Motor neuron (in vitro differentiated cells): ENCODE data around the gene HORMAD2. TPM values are rescaled to one million over a fixed set of nuclear protein-coding genes. Genes with fewer than 3 reads are reported as not detected.

ENCODE experiments used
- ATAC-seq, 8 experiments: fragments of 200-7000 bp; cut with Tn5 transposase; replicated peaks in 6 of 8; 2 replicates each; pipeline ENCODE4 v1.8.0; 2021; ENCODE audit warnings: mild to moderate bottlenecking in 8 of 8, moderate library complexity in 8 of 8
- H3K27ac ChIP-seq, 2 donors: fragments of 250-450 bp; sonication (Bioruptor Pico); 2 replicates each; pipeline ENCODE4 v1.9.0; 2021; ENCODE audit warnings: antibody characterized with exemption in 2 of 2, mild to moderate bottlenecking in 2 of 2, moderate library complexity in 1 of 2
- H3K4me1 ChIP-seq, 2 donors: fragments of 250-450 bp; sonication (Bioruptor Pico); replicated peaks in 1 of 2; 2 replicates each; pipeline ENCODE4 v1.6.1; 2021; ENCODE audit warnings: antibody characterized with exemption in 2 of 2, mild to moderate bottlenecking in 2 of 2, moderate library complexity in 1 of 2
- H3K4me3 ChIP-seq, 5 donors: fragments of 250-450 bp; sonication (Bioruptor Pico); 2 replicates each; pipeline ENCODE4 v1.9.0; 2021; ENCODE audit warnings: antibody characterized with exemption in 5 of 5, mild to moderate bottlenecking in 5 of 5, moderate library complexity in 4 of 5
- WGBS, 10 experiments: fragments of 450-650 bp; shearing (Covaris generic); methylation state at CpG; one replicate each; pipeline ENCODE4 v1.0.0; 2022; 5-methylcytosine and 5-hydroxymethylcytosine counted together
- in situ Hi-C, 9 experiments: fragments of 400-800 bp; cut with MboI; loops; one replicate each; pipeline ENCODE4 v1.15.0; 2021; ENCODE audit warnings: low sequenced_read_pairs in 9 of 9, low pct_unique_long_range_greater_than_20kb in 2 of 9; ENCODE audit not compliant: unreplicated experiment in 9 of 9
- total RNA-seq, 8 experiments: library from RNA; unstranded; fragments of 300-600 nt; gene quantifications; 2 replicates each; pipeline versions ENCODE4 v1.2.3 to v1.2.4, GENCODE V29; 2022

HORMAD2 gene, protein sequence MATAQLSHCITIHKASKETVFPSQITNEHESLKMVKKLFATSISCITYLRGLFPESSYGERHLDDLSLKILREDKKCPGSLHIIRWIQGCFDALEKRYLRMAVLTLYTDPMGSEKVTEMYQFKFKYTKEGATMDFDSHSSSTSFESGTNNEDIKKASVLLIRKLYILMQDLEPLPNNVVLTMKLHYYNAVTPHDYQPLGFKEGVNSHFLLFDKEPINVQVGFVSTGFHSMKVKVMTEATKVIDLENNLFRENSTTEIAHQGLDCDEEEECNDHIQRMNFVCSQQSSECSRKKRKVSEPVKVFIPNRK
- total RNA-seq = under 1 TPM in 3 of 8 experiments, not detected in 5; 0.11 to 0.23 (median 0.13) TPM

DNA sequence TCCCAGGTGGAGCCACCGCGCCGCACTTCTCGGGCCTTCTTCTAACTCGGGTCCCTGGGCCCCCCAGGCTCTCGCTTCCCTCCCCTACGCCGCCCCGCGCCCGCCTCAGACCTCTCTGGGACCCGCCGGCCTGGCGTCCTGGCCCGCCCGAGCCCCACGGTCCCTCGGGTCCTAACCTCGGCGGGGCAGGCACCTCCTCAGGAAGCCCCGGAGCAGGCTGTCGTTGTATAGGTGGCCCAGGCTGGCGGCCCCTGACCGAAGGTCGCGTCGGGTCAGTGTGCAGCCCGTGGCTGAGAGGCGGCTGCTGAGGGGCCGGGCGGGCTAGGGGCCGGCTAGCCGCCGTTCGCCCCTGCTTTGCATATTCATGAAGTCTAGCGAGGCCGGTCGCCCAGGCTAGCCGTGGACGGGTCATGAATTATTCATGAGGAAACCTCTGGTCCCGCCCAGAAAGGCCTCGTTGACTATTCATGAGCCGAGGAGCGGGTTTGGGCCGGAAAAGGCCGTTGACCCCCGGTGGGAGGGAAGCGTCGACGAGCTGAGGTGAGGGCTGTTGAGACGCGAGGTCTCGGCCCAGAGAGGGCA lies at the start of gene HORMAD2:
TSS of gene HORMAD2 (plus strand) at position 513 of the 582 bp plus-strand sequence. CDS start 13,489 bp downstream, outside the sequence.
- H3K4me3 ChIP-seq = peak within 1 kb of the TSS in 1 of 5 donors; percentile 11
- WGBS, 10 experiments = 20 to 57% (median 26%) methylated on average over 5 to 11 of the region's 53 CpGs; no CpG with 5 or more reads in 5 of the 10 experiments
- H3K4me1 ChIP-seq = peaks cover 0 to 3% of the 10 kb centered on the region in 2 donors
- ATAC-seq = peak; percentile 59 to 100 (median 97)
- in situ Hi-C loops = loop anchor here in 3 of 9 experiments (25.0 kb wide), 2 partner anchors 393 to 693 kb away; partner anchors contain the start of gene AP1B1 (in 1 of the 3)
- H3K27ac ChIP-seq = no peak within 1 kb of the TSS

GRCh38 chr22:30031328-30031727 lies 48.9 kb upstream of the HORMAD2 start:
- Histone ChIP-seq H3K4me3 (no peak overlapping the region), H3K4me1 (peaks cover 21 to 26% of the 10 kb centered on the region in 2 donors), H3K27ac (no peak overlapping the region)
- in situ Hi-C loops = no loop called here
- 73 to 100% (median 92%) methylated on average over 1 to 3 of the region's 3 CpGs; no CpG with 5 or more reads in 2 of the 10 experiments for WGBS, 10 experiments
- ATAC-seq = no peak

- ATAC-seq = peak in 5 of 8 experiments; percentile 17 to 36 (median 29)
- H3K4me1 ChIP-seq = peaks cover 21 to 26% of the 10 kb centered on the region in 2 donors
- H3K4me3 ChIP-seq = no peak overlapping the region
- no peak overlapping the region for H3K27ac ChIP-seq
- WGBS, 10 experiments = 71 to 100% (median 100%) methylated on average over 1 to 2 of the region's 2 CpGs; no CpG with 5 or more reads in 2 of the 10 experiments
- in situ Hi-C loops = no loop called here
Observed at GRCh38 chr22:30031764-30032455, 48.4 kb upstream of the HORMAD2 start.

GRCh38 chr22:30033137-30033536 lies 47.1 kb upstream of the HORMAD2 start:
- Histone ChIP-seq H3K4me3 (no peak overlapping the region), H3K4me1 (peaks cover 21 to 26% of the 10 kb centered on the region in 2 donors), H3K27ac (peak overlapping the region in 1 of 2 donors; percentile 10)
- no peak for ATAC-seq
- WGBS, 10 experiments = 60 to 100% (median 95%) methylated on average over 1 to 3 of the region's 4 CpGs; no CpG with 5 or more reads in 2 of the 10 experiments
- in situ Hi-C loops = no loop called here

DNA sequence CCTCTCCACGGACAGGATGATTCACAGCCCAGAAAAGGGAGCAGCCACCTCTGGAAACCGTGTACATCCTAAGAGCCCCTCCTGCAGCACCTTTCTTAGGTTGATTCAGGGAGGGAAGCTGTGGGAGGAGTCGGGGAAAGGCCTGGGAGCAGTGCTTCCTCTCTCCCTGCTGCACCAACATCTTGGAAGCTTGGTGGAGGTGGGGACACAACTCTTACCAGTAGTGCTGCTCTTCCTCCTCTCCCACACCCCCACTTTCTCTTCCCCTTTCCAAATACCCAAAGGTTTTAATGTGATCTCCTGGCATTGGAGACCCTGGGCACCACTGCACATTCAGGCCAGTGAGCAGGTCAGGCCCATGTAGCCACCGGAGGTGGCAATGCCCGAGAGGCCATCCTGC lies 46.4 kb upstream of the HORMAD2 start:
- H3K27ac ChIP-seq = no peak overlapping the region
- H3K4me3 ChIP-seq = no peak overlapping the region
- ATAC-seq = peak in 1 of 8 experiments; percentile 9
- H3K4me1 ChIP-seq = peaks cover 21 to 26% of the 10 kb centered on the region in 2 donors
- WGBS, 10 experiments = 0 to 88% (median 33%) methylated on average over 1 to 2 of the region's 5 CpGs; no CpG with 5 or more reads in 7 of the 10 experiments
- in situ Hi-C loops = no loop called here

- in situ Hi-C loops = no loop called here
- WGBS, 10 experiments = 20 to 100% (median 70%) methylated on average over 1 of the region's 2 CpGs; no CpG with 5 or more reads in 6 of the 10 experiments
- Histone ChIP-seq H3K4me1 (peaks cover 10% of the 10 kb centered on the region in 2 donors), H3K27ac (no peak overlapping the region), H3K4me3 (no peak overlapping the region)
- peak; percentile 43 to 98 (median 74) for ATAC-seq
Observed at GRCh38 chr22:30036656-30037055, 43.6 kb upstream of the HORMAD2 start.

DNA sequence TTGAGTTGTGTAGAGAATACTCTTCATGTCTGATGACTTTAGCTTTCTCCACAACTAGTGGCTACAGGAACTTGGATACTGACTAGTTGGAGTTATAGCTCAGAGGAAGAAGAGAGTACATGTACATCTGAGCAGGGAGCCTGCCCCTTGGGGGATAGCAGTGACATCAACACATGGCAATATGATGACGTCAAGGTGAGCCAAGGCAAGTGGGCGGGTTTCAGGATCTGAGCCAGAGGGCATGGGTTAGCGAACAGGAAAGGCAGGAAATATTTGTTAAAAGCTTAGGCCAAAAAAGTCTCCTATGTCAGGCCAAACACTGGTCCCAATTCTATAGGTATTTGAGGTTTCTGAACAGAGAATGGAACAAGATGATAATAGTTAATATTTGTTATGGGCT lies 42.0 kb upstream of the HORMAD2 start:
- Histone ChIP-seq H3K4me1 (peaks cover 2 to 5% of the 10 kb centered on the region in 2 donors), H3K27ac (no peak overlapping the region), H3K4me3 (no peak overlapping the region)
- ATAC-seq = peak in 3 of 8 experiments; percentile 16 to 27 (median 25)
- WGBS, 10 experiments = 39 to 93% (median 62%) methylated on average over 1 to 3 of the region's 3 CpGs; no CpG with 5 or more reads in 1 of the 10 experiments
- in situ Hi-C loops = no loop called here

DNA sequence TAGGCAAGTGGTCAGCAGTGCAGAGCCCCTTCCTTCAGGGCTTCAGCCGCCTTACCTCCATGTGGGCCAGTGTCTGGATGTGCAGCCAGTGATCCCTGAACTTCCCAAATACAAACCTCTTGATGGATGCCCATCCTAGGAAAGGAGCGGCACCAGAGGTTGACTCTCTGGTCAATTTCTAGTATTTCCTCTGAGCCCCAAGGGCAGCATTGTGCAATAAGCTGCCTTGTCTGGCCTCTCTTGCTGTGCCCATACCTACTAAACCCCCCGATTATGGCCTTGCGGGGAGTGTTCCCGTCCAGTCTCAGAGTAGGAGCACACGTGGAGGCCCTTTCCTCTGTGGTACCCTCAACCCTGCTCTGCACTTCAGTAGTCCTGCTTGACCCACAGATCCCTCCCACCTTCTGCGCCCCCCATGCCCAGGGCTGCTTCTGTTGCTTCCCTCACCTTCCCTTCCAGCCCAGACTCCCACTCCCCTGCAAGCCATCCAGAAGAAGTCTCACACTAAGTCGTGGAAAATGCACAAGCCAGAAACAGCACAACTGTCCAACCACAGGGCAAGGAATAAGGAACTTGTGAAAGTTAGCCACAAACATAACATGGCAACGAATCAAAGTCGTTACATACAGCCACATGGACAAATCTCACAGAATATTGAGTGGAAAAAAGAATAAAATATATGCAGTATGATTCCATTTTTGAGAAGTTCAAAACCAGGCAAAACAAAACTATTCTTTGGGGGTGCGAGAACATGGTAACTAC lies 39.6 kb upstream of the HORMAD2 start:
- WGBS, 10 experiments = 0 to 97% (median 82%) methylated on average over 1 to 9 of the region's 11 CpGs; no CpG with 5 or more reads in 2 of the 10 experiments
- H3K27ac ChIP-seq = no peak overlapping the region
- H3K4me3 ChIP-seq = no peak overlapping the region
- no peaks in the 10 kb centered on the region for H3K4me1 ChIP-seq
- ATAC-seq = no peak
- in situ Hi-C loops = no loop called here

DNA sequence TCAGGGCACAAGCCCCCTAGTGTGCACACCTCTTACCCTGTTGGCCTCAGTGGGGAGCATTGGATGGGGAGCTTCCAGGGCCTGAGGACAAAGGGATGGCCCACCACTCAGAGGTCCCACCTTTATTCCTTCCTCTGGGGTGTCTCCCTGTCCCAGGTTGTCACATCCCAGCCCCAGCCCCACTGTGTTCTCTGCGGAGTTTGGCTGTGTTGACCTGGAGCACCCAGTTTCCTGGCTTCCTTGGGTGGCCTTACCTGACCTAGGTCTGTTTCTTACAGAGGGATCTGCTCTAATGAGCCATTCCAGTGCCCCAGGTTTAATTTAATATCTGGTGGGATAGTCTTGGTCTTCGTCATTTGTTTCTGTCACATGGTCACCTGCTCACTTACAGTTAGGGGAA lies 38.8 kb upstream of the HORMAD2 start:
- WGBS, 10 experiments = 70 to 100% (median 86%) methylated on average over 1 to 2 of the region's 2 CpGs; no CpG with 5 or more reads in 5 of the 10 experiments
- in situ Hi-C loops = no loop called here
- ATAC-seq = no peak
- Histone ChIP-seq H3K4me3 (no peak overlapping the region), H3K4me1 (no peaks in the 10 kb centered on the region), H3K27ac (no peak overlapping the region)

- no peak for ATAC-seq
- in situ Hi-C loops = no loop called here
- Histone ChIP-seq H3K27ac (no peak overlapping the region), H3K4me1 (no peaks in the 10 kb centered on the region), H3K4me3 (no peak overlapping the region)
- WGBS, 10 experiments = 66 to 100% (median 100%) methylated on average over 1 to 2 of the region's 2 CpGs; no CpG with 5 or more reads in 6 of the 10 experiments
Observed at GRCh38 chr22:30041881-30042280, 38.4 kb upstream of the HORMAD2 start.

DNA sequence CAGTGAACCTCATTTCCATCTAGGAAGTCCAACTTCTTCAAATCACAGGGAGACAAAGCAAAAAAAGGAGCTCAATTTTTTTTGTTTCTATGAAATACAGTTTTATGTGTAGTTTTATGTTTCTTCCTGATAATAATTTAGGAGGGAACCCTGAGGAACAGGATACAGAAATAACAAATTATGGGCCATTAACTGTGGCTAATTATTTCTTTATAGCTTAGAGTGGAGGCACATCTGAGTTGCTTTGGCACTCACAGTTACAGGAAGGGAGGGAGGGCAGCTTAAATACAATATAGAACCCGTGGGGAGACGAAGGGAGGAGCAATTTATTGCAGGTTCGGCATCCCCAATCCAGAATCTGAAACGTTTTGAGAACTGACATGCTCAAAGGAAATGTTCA lies 37.1 kb upstream of the HORMAD2 start:
- no peak overlapping the region for H3K27ac ChIP-seq
- no peak for ATAC-seq
- no peaks in the 10 kb centered on the region for H3K4me1 ChIP-seq
- no peak overlapping the region for H3K4me3 ChIP-seq
- 0 to 72% (median 39%) methylated on average over 1 to 4 of the region's 4 CpGs; no CpG with 5 or more reads in 2 of the 10 experiments for WGBS, 10 experiments
- in situ Hi-C loops = no loop called here

- WGBS, 10 experiments = 0 to 80% (median 61%) methylated on average over 1 to 3 of the region's 3 CpGs; no CpG with 5 or more reads in 2 of the 10 experiments
- Histone ChIP-seq H3K27ac (no peak overlapping the region), H3K4me1 (no peaks in the 10 kb centered on the region), H3K4me3 (no peak overlapping the region)
- ATAC-seq = peak; percentile 51 to 95 (median 72)
- in situ Hi-C loops = no loop called here
Observed at GRCh38 chr22:30044369-30044768, 35.9 kb upstream of the HORMAD2 start.
